Measurements from ENCODE around the gene PNMA3. TPM values are rescaled to one million over a fixed set of nuclear protein-coding genes. Genes with fewer than 3 reads are reported as not detected.
A peak's percentile ranks its signal among the peaks of the same experiment; 100 is the strongest.
"Not testable (repeated sequence)": the region's sequence is repeated elsewhere in the genome, so short reads cannot be mapped to it uniquely, and the experiment has no call there.

Gene PNMA3
- total and polyA plus RNA-seq, 7 donors, result 0.03 to 0.69 (median 0.07) TPM; not detected in 1

DNA sequence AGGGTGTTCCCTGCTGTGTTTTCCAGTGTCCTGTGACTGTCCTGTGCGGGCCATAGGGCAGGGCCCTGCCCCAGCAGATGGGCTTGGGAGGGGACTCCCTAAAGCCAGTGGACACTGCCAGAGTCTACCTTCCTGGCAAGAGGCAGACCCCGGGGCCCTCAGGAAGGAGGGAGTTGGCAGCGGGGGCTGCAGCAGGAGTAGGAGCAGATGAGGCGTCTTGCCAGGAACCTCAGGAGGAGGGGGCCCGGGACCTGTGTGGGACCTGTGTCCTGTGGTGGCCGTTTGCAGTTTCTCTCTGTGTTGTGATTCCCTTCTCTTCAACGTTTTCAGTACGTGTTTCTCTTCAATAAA lies 3.8 kb downstream of the PNMA3 start:
- WGBS, 3 donors, result 41 to 83% (median 74%) methylated on average over 3 to 8 of the region's 8 CpGs
- Histone ChIP-seq H3K4me3 (no peak overlapping the region), H3K27ac (no peak overlapping the region), H3K36me3 (ENCODE audit: insufficient read depth in 1 of 2, low read depth in 1 of 2) (no peaks in the 10 kb centered on the region), H3K27me3 (ENCODE audit: insufficient read depth in 3 of 3, low read length in 2 of 3) (peaks cover 0 to 35% (median 3%) of the 10 kb centered on the region in 3 donors), H3K4me1 (no peaks in the 10 kb centered on the region), H3K9me3 (no peaks in the 10 kb centered on the region)
- TF ChIP-seq, protein P1, sequence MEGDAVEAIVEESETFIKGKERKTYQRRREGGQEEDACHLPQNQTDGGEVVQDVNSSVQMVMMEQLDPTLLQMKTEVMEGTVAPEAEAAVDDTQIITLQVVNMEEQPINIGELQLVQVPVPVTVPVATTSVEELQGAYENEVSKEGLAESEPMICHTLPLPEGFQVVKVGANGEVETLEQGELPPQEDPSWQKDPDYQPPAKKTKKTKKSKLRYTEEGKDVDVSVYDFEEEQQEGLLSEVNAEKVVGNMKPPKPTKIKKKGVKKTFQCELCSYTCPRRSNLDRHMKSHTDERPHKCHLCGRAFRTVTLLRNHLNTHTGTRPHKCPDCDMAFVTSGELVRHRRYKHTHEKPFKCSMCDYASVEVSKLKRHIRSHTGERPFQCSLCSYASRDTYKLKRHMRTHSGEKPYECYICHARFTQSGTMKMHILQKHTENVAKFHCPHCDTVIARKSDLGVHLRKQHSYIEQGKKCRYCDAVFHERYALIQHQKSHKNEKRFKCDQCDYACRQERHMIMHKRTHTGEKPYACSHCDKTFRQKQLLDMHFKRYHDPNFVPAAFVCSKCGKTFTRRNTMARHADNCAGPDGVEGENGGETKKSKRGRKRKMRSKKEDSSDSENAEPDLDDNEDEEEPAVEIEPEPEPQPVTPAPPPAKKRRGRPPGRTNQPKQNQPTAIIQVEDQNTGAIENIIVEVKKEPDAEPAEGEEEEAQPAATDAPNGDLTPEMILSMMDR (IDR thresholded peaks at IDR 0.05), result no peak
- intact Hi-C loops (cut with DNase I), result no loop called here
- no peak for ATAC-seq
- no peak for DNase-seq

DNA sequence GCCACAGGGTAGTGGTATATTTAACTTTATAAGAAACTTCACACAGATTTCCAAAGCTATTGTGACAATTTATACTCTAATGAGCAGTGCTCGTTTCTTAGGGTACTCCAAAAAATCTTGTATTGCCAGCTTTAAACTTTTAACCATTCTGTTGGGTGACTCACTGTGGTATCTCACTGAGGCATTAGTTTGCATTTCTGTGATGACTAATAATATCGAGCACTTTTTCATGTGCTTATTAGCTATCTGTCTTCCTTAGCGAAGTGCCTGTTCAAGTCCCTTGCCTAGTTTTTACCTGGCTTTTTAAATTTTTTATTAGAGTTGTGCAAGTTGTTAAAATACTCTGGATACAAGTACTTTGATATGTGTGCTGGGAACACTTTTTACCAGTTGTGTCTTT lies 5.5 kb downstream of the PNMA3 start:
- intact Hi-C loops (cut with DNase I), result no loop called here
- WGBS, 3 donors, result 39 to 44% (median 40%) methylated on average over 3 of the region's 3 CpGs
- Histone ChIP-seq H3K4me3 (no peak overlapping the region), H3K27ac (no peak overlapping the region), H3K9me3 (no peaks in the 10 kb centered on the region), H3K4me1 (no peaks in the 10 kb centered on the region), H3K36me3 (ENCODE audit: insufficient read depth in 1 of 2, low read depth in 1 of 2) (no peaks in the 10 kb centered on the region), H3K27me3 (ENCODE audit: insufficient read depth in 3 of 3, low read length in 2 of 3) (peaks cover 0 to 29% (median 0%) of the 10 kb centered on the region in 3 donors)
- DNase-seq (no peak), ATAC-seq (no peak)
- TF ChIP-seq, protein P1 (IDR thresholded peaks at IDR 0.05), result no peak

DNA sequence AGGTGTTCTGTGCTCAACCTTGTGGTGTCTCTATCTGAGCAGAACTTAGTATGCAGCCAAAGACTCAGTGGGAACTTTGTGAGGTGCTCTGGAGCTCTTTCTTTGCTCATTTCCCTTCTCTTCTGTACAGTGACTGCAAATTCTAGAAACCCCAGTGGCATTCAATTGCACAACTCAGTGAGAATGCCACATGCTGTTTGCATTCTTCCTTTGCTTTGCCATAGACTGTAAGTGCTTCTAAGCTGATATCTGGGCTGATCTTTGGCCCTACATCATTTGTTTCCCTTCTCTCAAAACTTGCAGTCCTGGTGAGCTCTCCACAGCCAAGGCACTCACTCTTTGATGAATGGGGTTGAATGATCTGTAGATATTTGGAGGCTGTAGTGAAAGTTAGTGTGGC lies 7.0 kb downstream of the PNMA3 start:
- no peak overlapping the region for H3K27ac ChIP-seq
- H3K4me1 ChIP-seq, result no peaks in the 10 kb centered on the region
- peaks cover 0 to 16% (median 0%) of the 10 kb centered on the region in 3 donors for H3K27me3 ChIP-seq (ENCODE audit: insufficient read depth in 3 of 3, low read length in 2 of 3)
- DNase-seq, result no peak
- H3K36me3 ChIP-seq (ENCODE audit: insufficient read depth in 1 of 2, low read depth in 1 of 2), result no peaks in the 10 kb centered on the region
- TF ChIP-seq, protein P1 (IDR thresholded peaks at IDR 0.05), result no peak
- H3K9me3 ChIP-seq, result no peaks in the 10 kb centered on the region
- no peak overlapping the region for H3K4me3 ChIP-seq
- intact Hi-C loops (cut with DNase I), result no loop called here
- no peak for ATAC-seq

DNA sequence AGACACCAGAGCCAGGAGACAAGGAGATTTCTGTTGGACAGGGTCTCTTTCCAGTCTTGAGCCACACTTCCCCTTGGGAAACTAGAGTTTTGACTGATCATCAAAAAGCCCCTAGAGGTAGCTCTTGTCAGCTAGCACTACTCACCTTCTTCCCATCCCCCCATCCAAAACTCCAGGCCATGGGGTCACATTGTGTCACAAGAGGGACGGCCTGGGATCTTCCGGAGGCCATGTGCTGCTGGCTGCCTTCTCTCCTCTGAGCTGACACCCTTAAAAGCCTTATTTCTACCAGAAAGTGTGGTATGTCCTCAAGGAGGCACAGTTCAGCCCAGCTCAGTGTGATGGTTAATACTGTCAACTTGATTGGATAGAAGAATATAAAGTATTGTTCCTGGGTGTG lies 7.8 kb downstream of the PNMA3 start:
- Histone ChIP-seq H3K36me3 (ENCODE audit: insufficient read depth in 1 of 2, low read depth in 1 of 2) (no peaks in the 10 kb centered on the region), H3K27me3 (ENCODE audit: insufficient read depth in 3 of 3, low read length in 2 of 3) (peaks cover 0 to 14% (median 0%) of the 10 kb centered on the region in 3 donors), H3K9me3 (no peaks in the 10 kb centered on the region), H3K27ac (no peak overlapping the region), H3K4me1 (no peaks in the 10 kb centered on the region), H3K4me3 (no peak overlapping the region)
- DNase-seq, result no peak
- 68 to 83% (median 73%) methylated on average over 2 of the region's 2 CpGs for WGBS, 3 donors
- TF ChIP-seq, protein P1 (IDR thresholded peaks at IDR 0.05), result no peak
- ATAC-seq, result no peak
- intact Hi-C loops (cut with DNase I), result no loop called here

DNA sequence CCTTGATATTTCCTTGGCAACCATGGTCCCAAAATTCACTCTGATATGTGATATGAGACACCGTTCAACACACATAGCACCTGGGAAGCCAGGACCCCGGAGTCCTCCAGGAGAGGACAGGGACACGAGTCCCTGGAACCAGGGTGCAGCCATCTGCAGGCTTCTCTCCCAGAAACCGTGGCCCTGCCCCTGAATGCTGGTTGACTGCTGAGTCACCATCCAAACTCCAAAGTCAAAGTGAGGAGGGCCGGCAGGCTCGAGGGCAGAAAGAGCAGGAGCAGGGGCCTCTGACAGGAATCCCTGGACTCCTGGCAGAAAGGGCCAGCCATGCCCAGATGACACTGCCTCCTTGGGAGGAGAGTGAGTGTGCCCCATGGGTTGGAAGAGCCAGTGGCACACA lies 9.1 kb downstream of the PNMA3 start:
- TF ChIP-seq, protein P1 (IDR thresholded peaks at IDR 0.05), result no peak
- Histone ChIP-seq H3K4me3 (no peak overlapping the region), H3K4me1 (no peaks in the 10 kb centered on the region), H3K27me3 (ENCODE audit: insufficient read depth in 3 of 3, low read length in 2 of 3) (peaks cover 0 to 14% (median 0%) of the 10 kb centered on the region in 3 donors), H3K9me3 (no peaks in the 10 kb centered on the region), H3K27ac (no peak overlapping the region), H3K36me3 (ENCODE audit: insufficient read depth in 1 of 2, low read depth in 1 of 2) (no peaks in the 10 kb centered on the region)
- intact Hi-C loops (cut with DNase I), result no loop called here
- DNase-seq (no peak), ATAC-seq (no peak)
- 70 to 84% (median 82%) methylated on average over 6 of the region's 6 CpGs for WGBS, 3 donors

DNA sequence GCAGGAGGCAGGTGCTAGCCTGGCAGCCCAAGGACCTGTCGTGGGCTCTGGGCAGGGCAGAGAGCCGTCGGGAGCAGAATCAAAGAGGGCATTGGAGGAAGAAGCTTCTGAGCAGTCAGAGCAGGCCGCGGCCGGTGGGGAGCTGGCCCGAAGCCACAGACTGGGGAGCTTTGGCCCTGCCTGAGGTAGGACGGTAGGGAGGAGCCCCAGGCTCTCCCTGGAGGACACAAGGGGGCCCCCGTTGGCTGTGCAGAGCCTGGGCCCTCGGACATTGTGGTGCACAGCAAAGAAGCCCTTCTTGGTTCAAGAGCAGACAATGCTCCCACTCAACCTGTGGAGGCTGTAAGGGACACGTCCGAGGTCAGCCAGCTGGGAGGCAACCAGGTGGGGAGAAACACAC lies 10.1 kb downstream of the PNMA3 start:
- H3K4me1 ChIP-seq; intact Hi-C loops (cut with DNase I); ATAC-seq; H3K4me3 ChIP-seq; H3K9me3 ChIP-seq; DNase-seq; H3K36me3 ChIP-seq (ENCODE audit: insufficient read depth in 1 of 2, low read depth in 1 of 2); H3K27me3 ChIP-seq (ENCODE audit: insufficient read depth in 3 of 3, low read length in 2 of 3); H3K27ac ChIP-seq: not testable (repeated sequence)
- WGBS, 3 donors, result 50% methylated on average over 3 of the region's 12 CpGs; no CpG with 5 or more reads in 2 of the 3 donors

DNA sequence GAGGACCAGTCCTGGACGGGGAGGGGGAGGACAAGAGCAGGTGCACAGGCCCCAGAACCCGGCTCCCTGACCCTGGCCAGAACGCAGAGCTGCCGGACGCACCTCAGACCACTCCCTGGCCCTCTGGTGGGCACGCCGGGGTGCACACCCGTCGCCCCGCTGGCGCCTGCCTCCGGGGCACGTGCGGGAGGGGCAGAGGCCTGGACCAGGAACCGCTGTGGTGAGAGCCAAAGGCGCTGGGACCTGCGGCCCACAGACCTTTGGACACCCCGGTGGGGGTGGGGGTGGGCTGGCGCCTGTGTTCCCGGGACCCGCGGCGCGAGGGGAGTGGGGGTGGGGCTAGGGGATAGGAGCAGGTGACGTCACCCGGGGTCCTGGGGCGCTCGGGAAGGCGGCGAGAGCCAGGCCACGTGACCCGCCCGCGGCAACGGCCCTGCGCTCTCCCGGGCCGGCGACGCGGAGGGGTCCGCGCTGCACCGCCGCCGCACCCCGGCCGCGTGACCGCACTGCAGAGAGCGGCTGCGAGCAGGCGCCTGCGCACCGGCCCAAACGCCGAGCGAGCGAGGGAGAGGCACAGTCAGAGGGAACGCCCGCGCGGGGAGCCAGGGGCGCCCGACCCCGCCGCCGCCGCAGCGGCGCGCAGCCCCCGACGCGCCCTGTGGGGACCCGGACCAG lies 15.8 kb downstream of the PNMA3 start, which contains the start of gene PNMA6A:
TSS of gene PNMA6A (plus strand) at position 546 of the 675 bp plus-strand sequence. CDS start 609 bp downstream, outside the sequence.
- intact Hi-C loops (cut with DNase I); H3K27ac ChIP-seq; DNase-seq; H3K9me3 ChIP-seq; H3K4me1 ChIP-seq; H3K36me3 ChIP-seq (ENCODE audit: insufficient read depth in 1 of 2, low read depth in 1 of 2); H3K27me3 ChIP-seq (ENCODE audit: insufficient read depth in 3 of 3, low read length in 2 of 3); H3K4me3 ChIP-seq: not testable (repeated sequence)
- no CpG with 5 or more reads among the region's 76 CpGs for WGBS, 3 donors
- ATAC-seq, result peak; percentile 55 to 70 (median 62)
